Ascending aorta (tissue), 2 donors: Measurements from ENCODE around the gene FGG. TPM values are rescaled to one million over a fixed set of nuclear protein-coding genes. Genes with fewer than 3 reads are reported as not detected.

Source experiments
- DNase-seq, 2 donors: peaks; one replicate each; pipeline ENCODE4 v3.0.0-alpha.2; 2019; ENCODE audit warnings: low spot score in 2 of 2
- H3K27ac ChIP-seq, 2 donors: fragments of 200-600 bp; sonication (generic); one replicate each; pipeline ENCODE4 v1.5.1; 2016 to 2017; ENCODE audit warnings: mild to moderate bottlenecking in 1 of 2
- H3K27me3 ChIP-seq: fragments of 200-600 bp; sonication (generic); one replicate; pipeline ENCODE4 v1.5.1; 2017
- H3K36me3 ChIP-seq, 2 donors: fragments of 200-600 bp; sonication (generic); one replicate each; pipeline ENCODE4 v1.5.1; 2016
- H3K4me1 ChIP-seq, 2 donors: fragments of 200-600 bp; sonication (generic); one replicate each; pipeline ENCODE4 v1.5.1; 2016 to 2017; ENCODE audit warnings: mild to moderate bottlenecking in 1 of 2
- H3K4me3 ChIP-seq, 2 donors: fragments of 200-600 bp; sonication (generic); one replicate each; pipeline ENCODE4 v1.5.1; 2016 to 2017; ENCODE audit warnings: mild to moderate bottlenecking in 1 of 2
- H3K9me3 ChIP-seq, 2 donors: fragments of 200-600 bp; sonication (generic); one replicate each; pipeline ENCODE4 v1.5.1; 2016
- CTCF ChIP-seq, 3 experiments: fragments of 200-600 bp in 2 of 3; fragments of 450-650 bp in 1 of 3; sonication (generic) in 2 of 3; IDR thresholded peaks; one replicate each; pipeline ENCODE4 v1.5.1; 2016 to 2019; ENCODE audit warnings: antibody characterized with exemption in 3 of 3, mild to moderate bottlenecking in 1 of 3, moderate library complexity in 1 of 3
- intact Hi-C: fragments of 100-400 bp; cut with DNase I; formaldehyde crosslinking; loops from one replicate; pipeline ENCODE4 v1.15.1; 2023
- total RNA-seq: library from RNA; depleted of rRNA; stranded (reverse); fragments of >200 nt; gene quantifications from one replicate; pipeline ENCODE4 v1.1.0, GENCODE V29; 2016

FGG gene
- total RNA-seq, 1 donor from 2014 or later: 40.3 TPM

DNA sequence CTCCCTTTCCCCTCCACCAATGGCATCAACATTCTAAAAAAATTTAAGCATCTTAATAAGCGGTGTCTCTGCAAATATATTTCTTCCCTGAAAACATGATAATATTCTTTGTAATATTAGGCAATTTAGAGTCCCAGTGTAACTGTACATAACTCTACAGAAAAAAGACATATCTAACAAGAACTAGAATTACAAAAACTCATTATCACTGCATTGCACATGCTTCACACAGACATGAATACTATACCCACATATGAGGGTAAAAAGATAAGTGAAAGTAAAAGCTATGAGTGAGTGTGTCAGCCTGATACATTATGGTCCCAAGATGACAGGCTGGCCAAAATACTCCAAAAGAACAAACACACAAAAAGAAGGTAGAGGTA lies 52.0 kb downstream of the FGG start:
- intact Hi-C loops: no loop called here
- Histone ChIP-seq H3K27me3 (no peaks in the 10 kb centered on the region), H3K4me3 (no peak overlapping the region), H3K9me3 (no peaks in the 10 kb centered on the region), H3K27ac (no peak overlapping the region), H3K36me3 (no peaks in the 10 kb centered on the region), H3K4me1 (no peaks in the 10 kb centered on the region)
- DNase-seq: no peak
- no peak for TF ChIP-seq CTCF (IDR thresholded peaks at IDR 0.05)

DNA sequence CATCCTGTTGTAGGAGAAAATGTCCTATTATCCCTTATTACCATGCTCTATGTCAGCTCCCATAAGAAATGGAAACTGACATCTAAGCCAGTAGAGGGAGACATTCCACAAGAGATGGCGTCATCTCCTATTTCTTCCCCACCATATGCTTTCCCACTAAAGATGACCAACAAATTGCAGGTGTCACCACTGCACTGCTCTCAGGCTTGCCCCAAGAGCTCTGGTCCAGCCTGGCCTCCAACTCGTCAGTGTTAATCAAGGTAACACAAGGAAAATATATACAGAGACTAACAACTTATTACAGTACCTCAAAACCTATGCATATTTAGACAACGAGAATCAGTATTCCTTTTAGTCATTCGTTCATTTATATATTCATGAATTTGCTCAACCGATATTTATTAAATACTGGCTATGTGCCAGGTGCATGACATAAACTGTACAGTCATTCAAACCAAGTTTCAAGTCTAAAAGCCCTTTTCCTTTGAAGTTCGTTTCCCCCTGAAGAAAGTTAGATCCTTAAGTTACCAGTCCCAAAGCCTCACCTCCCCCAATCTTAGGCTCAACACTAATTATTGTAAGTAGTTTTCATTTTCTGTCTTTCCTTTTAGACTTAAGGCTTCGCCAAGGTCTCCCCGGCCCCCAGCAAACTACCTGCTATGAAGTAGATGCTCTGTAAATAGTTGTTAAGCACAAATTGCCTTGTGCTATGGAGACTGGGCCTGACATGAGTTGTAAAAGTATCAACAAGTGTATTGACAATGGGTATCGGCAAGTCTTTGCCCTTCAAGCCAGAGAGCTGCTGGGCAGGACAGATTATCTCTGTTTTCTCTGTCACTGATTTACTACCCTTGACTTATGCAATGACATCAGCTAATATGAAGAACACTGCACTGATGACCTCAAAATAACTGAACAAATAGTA lies 52.7 kb downstream of the FGG start:
- Histone ChIP-seq H3K27me3 (no peaks in the 10 kb centered on the region), H3K27ac (no peak overlapping the region), H3K4me1 (no peaks in the 10 kb centered on the region), H3K36me3 (no peaks in the 10 kb centered on the region), H3K9me3 (no peaks in the 10 kb centered on the region), H3K4me3 (no peak overlapping the region)
- peak in 2 of 3 experiments; percentile 17 to 21 for TF ChIP-seq CTCF (IDR thresholded peaks at IDR 0.05)
- DNase-seq: no peak
- intact Hi-C loops: no loop called here

DNA sequence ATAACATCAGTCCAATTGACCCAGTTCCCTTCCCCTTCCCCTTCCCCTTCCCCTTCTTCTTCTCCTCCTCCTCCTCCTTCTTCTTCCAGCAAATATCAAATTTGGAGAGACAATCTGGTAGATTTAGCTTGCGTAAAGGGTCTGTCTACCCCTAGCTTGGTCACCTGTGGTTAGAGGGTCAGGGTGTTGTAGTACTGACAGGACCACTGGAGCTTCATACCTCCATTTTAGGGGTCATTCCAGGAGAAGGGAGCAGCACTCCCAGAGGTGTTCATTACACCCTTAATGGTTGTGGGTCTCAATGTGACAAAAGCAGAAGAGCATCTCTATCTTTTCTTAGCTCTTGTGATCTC lies 53.3 kb downstream of the FGG start:
- no peaks in the 10 kb centered on the region for H3K36me3 ChIP-seq
- no peaks in the 10 kb centered on the region for H3K4me1 ChIP-seq
- H3K9me3 ChIP-seq: no peaks in the 10 kb centered on the region
- no peak for TF ChIP-seq CTCF (IDR thresholded peaks at IDR 0.05)
- H3K27me3 ChIP-seq: no peaks in the 10 kb centered on the region
- H3K4me3 ChIP-seq: no peak overlapping the region
- no peak overlapping the region for H3K27ac ChIP-seq
- intact Hi-C loops: no loop called here
- no peak for DNase-seq

Other genes starting within 250 kb of the FGG start
- not detected for gene DCHS2, start 120.9 kb downstream of the FGG start, total RNA-seq
- gene PLRG1, start 62.3 kb downstream of the FGG start, total RNA-seq: 34.7 TPM
- gene FGB, start 49.6 kb downstream of the FGG start, total RNA-seq: 37.0 TPM
- 47.6 TPM for gene FGA, start 21.9 kb downstream of the FGG start, total RNA-seq
- gene LRAT, start 131.3 kb upstream of the FGG start, total RNA-seq: not detected
- gene RBM46, start 168.6 kb upstream of the FGG start, total RNA-seq: not detected